HEK293 (cell line): ENCODE results near the gene BEND3.

ENCODE experiments used
- CTCF ChIA-PET: fragments of 350-600 bp; formaldehyde crosslinking; extraction: SDS; loops from one replicate; lab custom pipeline; 2021; ENCODE audit warnings: antibody characterized with exemption; lab: Yijun Ruan, JAX
- POLR2A ChIA-PET: fragments of 300-600 bp; formaldehyde crosslinking; extraction: SDS; loops from one replicate; lab custom pipeline; 2020; ENCODE audit warnings: antibody characterized with exemption, inconsistent platforms; lab: Yijun Ruan, JAX
- H3K27ac ChIP-seq: fragments of 200-500 bp; sonication (Bioruptor generic); 2 replicates; pipeline ENCODE4 v1.5.1; 2014; ENCODE audit warnings: low read depth, low read length, control low read depth, inconsistent platforms; ENCODE audit errors: extremely low read depth
- H3K36me3 ChIP-seq, 2 experiments: fragments of 200-500 bp in 1 of 2; sonication (Bioruptor generic) in 1 of 2; 1 replicate in 1 of 2; 2 replicates in 1 of 2; pipeline ENCODE4 v1.5.1; 2014 to 2017; ENCODE audit warnings: inconsistent platforms in 2 of 2, low read length in 2 of 2; ENCODE audit not compliant: control insufficient read depth in 2 of 2, insufficient read depth in 1 of 2
- H3K4me1 ChIP-seq: fragments of 200-500 bp; sonication (Bioruptor generic); 2 replicates; pipeline ENCODE4 v1.5.1; 2014; ENCODE audit warnings: mild to moderate bottlenecking, low read length, inconsistent platforms; ENCODE audit not compliant: control insufficient read depth, insufficient read depth
- H3K4me3 ChIP-seq: 2 replicates; pipeline ENCODE4 v1.5.1; 2011; ENCODE audit warnings: low read depth, mild to moderate bottlenecking, control low read depth, low read length, moderate library complexity
- H3K9me3 ChIP-seq: fragments of 200-500 bp; sonication (Bioruptor generic); 2 replicates; pipeline ENCODE4 v1.5.1; 2014; ENCODE audit warnings: low read depth, low read length, inconsistent platforms; ENCODE audit not compliant: control insufficient read depth, insufficient read depth
- EGR2 ChIP-seq: fragments of 450-650 bp; formaldehyde crosslinking; IDR thresholded peaks from 2 replicates; pipeline ENCODE4 v1.5.1; 2016; ENCODE audit warnings: low read depth, missing biosample characterization, missing genetic modification characterization
- FEZF1 ChIP-seq: fragments of 450-650 bp; formaldehyde crosslinking; IDR thresholded peaks from 2 replicates; pipeline ENCODE4 v1.5.1; 2016; ENCODE audit warnings: missing biosample characterization, missing genetic modification characterization
- GFI1B ChIP-seq: fragments of 450-650 bp; formaldehyde crosslinking; IDR thresholded peaks from 2 replicates; pipeline ENCODE4 v1.5.1; 2016; ENCODE audit warnings: missing biosample characterization, missing genetic modification characterization
- OSR2 ChIP-seq: fragments of 450-650 bp; formaldehyde crosslinking; IDR thresholded peaks from 2 replicates; pipeline ENCODE4 v1.5.1; 2016; ENCODE audit warnings: missing biosample characterization, missing genetic modification characterization
- SALL2 ChIP-seq: fragments of 450-650 bp; formaldehyde crosslinking; IDR thresholded peaks from 2 replicates; pipeline ENCODE4 v1.5.0; 2017; ENCODE audit warnings: missing biosample characterization, mild to moderate bottlenecking, missing genetic modification characterization, borderline replicate concordance
- SETDB1 ChIP-seq: IDR thresholded peaks from one replicate; pipeline ENCODE4 v1.6.1; 2017; ENCODE audit warnings: mild to moderate bottlenecking, low read length, moderate library complexity, mixed read lengths; ENCODE audit not compliant: insufficient read length
- YY2 ChIP-seq: fragments of 450-650 bp; formaldehyde crosslinking; IDR thresholded peaks from 2 replicates; pipeline ENCODE4 v1.5.1; 2016; ENCODE audit warnings: missing biosample characterization, missing genetic modification characterization
- ZFP41 ChIP-seq: fragments of 450-650 bp; formaldehyde crosslinking; IDR thresholded peaks from 2 replicates; pipeline ENCODE4 v1.5.1; 2016; ENCODE audit warnings: missing biosample characterization, missing genetic modification characterization, borderline replicate concordance
- ZIC2 ChIP-seq: fragments of 450-650 bp; formaldehyde crosslinking; IDR thresholded peaks from 2 replicates; pipeline ENCODE4 v1.5.1; 2016; ENCODE audit warnings: missing biosample characterization, missing genetic modification characterization
- ZNF16 ChIP-seq: fragments of 450-650 bp; formaldehyde crosslinking; IDR thresholded peaks from 2 replicates; pipeline ENCODE4 v1.5.1; 2016; ENCODE audit warnings: low read depth, missing biosample characterization, missing genetic modification characterization
- ZNF2 ChIP-seq: fragments of 450-650 bp; formaldehyde crosslinking; IDR thresholded peaks from 2 replicates; pipeline ENCODE4 v1.5.1; 2016; ENCODE audit warnings: missing biosample characterization, missing genetic modification characterization
- ZNF23 ChIP-seq: fragments of 450-650 bp; formaldehyde crosslinking; IDR thresholded peaks from 2 replicates; pipeline ENCODE4 v1.5.1; 2016; ENCODE audit warnings: missing biosample characterization, missing genetic modification characterization, borderline replicate concordance
- ZNF549 ChIP-seq: fragments of 450-650 bp; IDR thresholded peaks from 2 replicates; pipeline ENCODE4 v1.5.1; 2018; ENCODE audit warnings: missing biosample characterization, missing genetic modification characterization, mild to moderate bottlenecking, inconsistent platforms, moderate library complexity
- ZNF677 ChIP-seq: fragments of 450-650 bp; IDR thresholded peaks from 2 replicates; pipeline ENCODE4 v1.5.0; 2018; ENCODE audit warnings: missing biosample characterization, mild to moderate bottlenecking, missing genetic modification characterization, moderate library complexity
- ZNF768 ChIP-seq: fragments of 450-650 bp; formaldehyde crosslinking; IDR thresholded peaks from 2 replicates; pipeline ENCODE4 v1.5.1; 2018; ENCODE audit warnings: missing biosample characterization, mild to moderate bottlenecking, missing genetic modification characterization
- ZNF792 ChIP-seq: fragments of 450-650 bp; formaldehyde crosslinking; IDR thresholded peaks from 2 replicates; pipeline ENCODE4 v1.5.1; 2016; ENCODE audit warnings: missing biosample characterization, missing genetic modification characterization
- ZSCAN16 ChIP-seq: fragments of 450-650 bp; formaldehyde crosslinking; IDR thresholded peaks from 2 replicates; pipeline ENCODE4 v1.5.1; 2016; ENCODE audit warnings: missing biosample characterization, missing genetic modification characterization
- TF ChIP-seq, protein P1 (sequence below): fragments of 450-650 bp; formaldehyde crosslinking; IDR thresholded peaks from 2 replicates; pipeline ENCODE4 v1.5.0; 2017; ENCODE audit warnings: missing biosample characterization, missing genetic modification characterization, borderline replicate concordance
- TF ChIP-seq, protein P2 (sequence below): IDR thresholded peaks from 2 replicates; pipeline ENCODE4 v1.6.1; 2011; ENCODE audit warnings: mild to moderate bottlenecking, low read depth, low read length, borderline replicate concordance
- TF ChIP-seq, protein P3 (sequence below): sonication (generic); formaldehyde crosslinking; IDR thresholded peaks from 2 replicates; pipeline ENCODE4 v1.8.1; 2022; ENCODE audit warnings: mild to moderate bottlenecking, moderate library complexity, missing genetic modification reagents
- TF ChIP-seq, protein P4 (sequence below): fragments of 450-650 bp; formaldehyde crosslinking; IDR thresholded peaks from 2 replicates; pipeline ENCODE4 v1.5.1; 2017; ENCODE audit warnings: missing biosample characterization, missing genetic modification characterization
- TF ChIP-seq, protein P5 (sequence below): fragments of 450-650 bp; formaldehyde crosslinking; IDR thresholded peaks from 2 replicates; pipeline ENCODE4 v1.5.1; 2017; ENCODE audit warnings: missing biosample characterization, missing genetic modification characterization
- TF ChIP-seq, protein P6 (sequence below): fragments of 450-650 bp; formaldehyde crosslinking; IDR thresholded peaks from 2 replicates; pipeline ENCODE4 v1.5.1; 2016; ENCODE audit warnings: missing biosample characterization, missing genetic modification characterization

BEND3 gene

DNA sequence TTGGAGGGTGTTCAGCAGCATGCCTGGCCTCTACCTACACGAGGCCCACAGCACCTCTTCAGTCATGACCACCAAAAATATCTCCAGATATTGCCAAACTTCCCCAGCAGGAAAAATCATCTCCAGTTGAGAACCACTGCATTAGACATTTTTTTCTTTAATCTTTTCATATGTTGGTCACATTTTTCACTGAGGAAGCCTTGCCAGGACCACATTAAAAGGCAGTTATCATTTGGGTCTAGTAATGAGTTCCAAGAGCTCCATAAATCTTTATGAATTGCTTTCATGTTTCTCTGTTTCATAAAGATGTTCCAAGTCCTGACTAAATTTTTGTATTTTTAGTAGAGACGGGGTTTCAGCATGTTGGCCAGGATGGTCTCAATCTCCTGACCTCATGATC lies 58.5 kb downstream of the BEND3 start:
- no peaks in the 10 kb centered on the region for H3K4me1 ChIP-seq
- ChIA-PET POLR2A (no interaction called here), CTCF (no interaction called here)
- H3K9me3 ChIP-seq: no peaks in the 10 kb centered on the region
- no peaks in the 10 kb centered on the region for H3K36me3 ChIP-seq
- no peak overlapping the region for H3K27ac ChIP-seq
- H3K4me3 ChIP-seq: no peak overlapping the region
- TF ChIP-seq ZNF792 (tag by site-specific recombination): no peak
- TF ChIP-seq ZNF677: no peak
- TF ChIP-seq ZNF23 (tag by site-specific recombination): no peak
- TF ChIP-seq ZFP41 (tag by site-specific recombination): no peak
- TF ChIP-seq, protein P1, sequence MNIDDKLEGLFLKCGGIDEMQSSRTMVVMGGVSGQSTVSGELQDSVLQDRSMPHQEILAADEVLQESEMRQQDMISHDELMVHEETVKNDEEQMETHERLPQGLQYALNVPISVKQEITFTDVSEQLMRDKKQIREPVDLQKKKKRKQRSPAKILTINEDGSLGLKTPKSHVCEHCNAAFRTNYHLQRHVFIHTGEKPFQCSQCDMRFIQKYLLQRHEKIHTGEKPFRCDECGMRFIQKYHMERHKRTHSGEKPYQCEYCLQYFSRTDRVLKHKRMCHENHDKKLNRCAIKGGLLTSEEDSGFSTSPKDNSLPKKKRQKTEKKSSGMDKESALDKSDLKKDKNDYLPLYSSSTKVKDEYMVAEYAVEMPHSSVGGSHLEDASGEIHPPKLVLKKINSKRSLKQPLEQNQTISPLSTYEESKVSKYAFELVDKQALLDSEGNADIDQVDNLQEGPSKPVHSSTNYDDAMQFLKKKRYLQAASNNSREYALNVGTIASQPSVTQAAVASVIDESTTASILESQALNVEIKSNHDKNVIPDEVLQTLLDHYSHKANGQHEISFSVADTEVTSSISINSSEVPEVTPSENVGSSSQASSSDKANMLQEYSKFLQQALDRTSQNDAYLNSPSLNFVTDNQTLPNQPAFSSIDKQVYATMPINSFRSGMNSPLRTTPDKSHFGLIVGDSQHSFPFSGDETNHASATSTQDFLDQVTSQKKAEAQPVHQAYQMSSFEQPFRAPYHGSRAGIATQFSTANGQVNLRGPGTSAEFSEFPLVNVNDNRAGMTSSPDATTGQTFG (tag by site-specific recombination): no peak
- TF ChIP-seq, protein P2, sequence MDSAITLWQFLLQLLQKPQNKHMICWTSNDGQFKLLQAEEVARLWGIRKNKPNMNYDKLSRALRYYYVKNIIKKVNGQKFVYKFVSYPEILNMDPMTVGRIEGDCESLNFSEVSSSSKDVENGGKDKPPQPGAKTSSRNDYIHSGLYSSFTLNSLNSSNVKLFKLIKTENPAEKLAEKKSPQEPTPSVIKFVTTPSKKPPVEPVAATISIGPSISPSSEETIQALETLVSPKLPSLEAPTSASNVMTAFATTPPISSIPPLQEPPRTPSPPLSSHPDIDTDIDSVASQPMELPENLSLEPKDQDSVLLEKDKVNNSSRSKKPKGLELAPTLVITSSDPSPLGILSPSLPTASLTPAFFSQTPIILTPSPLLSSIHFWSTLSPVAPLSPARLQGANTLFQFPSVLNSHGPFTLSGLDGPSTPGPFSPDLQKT: no peak
- TF ChIP-seq EGR2: no peak

DNA sequence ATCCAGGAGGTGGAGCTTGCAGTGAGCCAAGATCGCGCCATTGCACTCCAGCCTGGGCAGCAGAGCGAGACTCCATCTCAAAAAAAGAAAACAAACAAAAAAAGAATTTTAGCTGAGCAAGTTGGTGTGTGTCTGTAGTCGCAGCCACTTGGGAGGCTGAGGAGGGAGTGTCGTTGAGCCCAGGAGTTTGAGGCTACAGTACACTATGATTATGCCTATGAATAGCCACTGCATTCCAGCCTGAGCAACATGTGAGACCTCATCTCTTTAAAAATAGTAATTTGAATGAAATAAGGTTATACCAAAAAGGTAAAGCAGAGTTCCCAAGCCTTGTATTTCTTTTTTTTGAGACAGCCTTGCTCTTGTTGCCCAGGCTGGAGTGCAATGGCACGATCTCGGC lies 67.5 kb downstream of the BEND3 start:
- POLR2A ChIA-PET: no interaction called here
- CTCF ChIA-PET: interaction anchor here (0.7 kb wide), 1 partner anchor 365 kb away, joined by 3 read pairs; no protein-coding TSS in a partner anchor
- no peak overlapping the region for H3K4me3 ChIP-seq

More for the DNA sequence above, 67.5 kb downstream of the BEND3 start:
- Histone ChIP-seq H3K9me3 (no peaks in the 10 kb centered on the region), H3K4me1 (no peaks in the 10 kb centered on the region), H3K36me3 (peaks cover 8 to 18% of the 10 kb centered on the region in 2 experiments; a peak in 2 of 3 replicates), H3K27ac (no peak overlapping the region)
- no peak for TF ChIP-seq SETDB1
- TF ChIP-seq, protein P3, sequence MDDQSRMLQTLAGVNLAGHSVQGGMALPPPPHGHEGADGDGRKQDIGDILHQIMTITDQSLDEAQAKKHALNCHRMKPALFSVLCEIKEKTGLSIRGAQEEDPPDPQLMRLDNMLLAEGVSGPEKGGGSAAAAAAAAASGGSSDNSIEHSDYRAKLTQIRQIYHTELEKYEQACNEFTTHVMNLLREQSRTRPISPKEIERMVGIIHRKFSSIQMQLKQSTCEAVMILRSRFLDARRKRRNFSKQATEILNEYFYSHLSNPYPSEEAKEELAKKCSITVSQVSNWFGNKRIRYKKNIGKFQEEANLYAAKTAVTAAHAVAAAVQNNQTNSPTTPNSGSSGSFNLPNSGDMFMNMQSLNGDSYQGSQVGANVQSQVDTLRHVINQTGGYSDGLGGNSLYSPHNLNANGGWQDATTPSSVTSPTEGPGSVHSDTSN (CRISPR knock-in tag): no peak
- TF ChIP-seq EGR2: no peak
- no peak for TF ChIP-seq ZNF2 (tag by site-specific recombination)
- TF ChIP-seq, protein P4, sequence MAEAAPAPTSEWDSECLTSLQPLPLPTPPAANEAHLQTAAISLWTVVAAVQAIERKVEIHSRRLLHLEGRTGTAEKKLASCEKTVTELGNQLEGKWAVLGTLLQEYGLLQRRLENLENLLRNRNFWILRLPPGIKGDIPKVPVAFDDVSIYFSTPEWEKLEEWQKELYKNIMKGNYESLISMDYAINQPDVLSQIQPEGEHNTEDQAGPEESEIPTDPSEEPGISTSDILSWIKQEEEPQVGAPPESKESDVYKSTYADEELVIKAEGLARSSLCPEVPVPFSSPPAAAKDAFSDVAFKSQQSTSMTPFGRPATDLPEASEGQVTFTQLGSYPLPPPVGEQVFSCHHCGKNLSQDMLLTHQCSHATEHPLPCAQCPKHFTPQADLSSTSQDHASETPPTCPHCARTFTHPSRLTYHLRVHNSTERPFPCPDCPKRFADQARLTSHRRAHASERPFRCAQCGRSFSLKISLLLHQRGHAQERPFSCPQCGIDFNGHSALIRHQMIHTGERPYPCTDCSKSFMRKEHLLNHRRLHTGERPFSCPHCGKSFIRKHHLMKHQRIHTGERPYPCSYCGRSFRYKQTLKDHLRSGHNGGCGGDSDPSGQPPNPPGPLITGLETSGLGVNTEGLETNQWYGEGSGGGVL (tag by site-specific recombination): no peak
- TF ChIP-seq FEZF1 (tag by site-specific recombination): no peak
- no peak for TF ChIP-seq ZSCAN16 (tag by site-specific recombination)
- no peak for TF ChIP-seq OSR2 (tag by site-specific recombination)
- no peak for TF ChIP-seq YY2
- TF ChIP-seq ZIC2 (tag by site-specific recombination): no peak
- no peak for TF ChIP-seq GFI1B (tag by site-specific recombination)
- TF ChIP-seq, protein P5, sequence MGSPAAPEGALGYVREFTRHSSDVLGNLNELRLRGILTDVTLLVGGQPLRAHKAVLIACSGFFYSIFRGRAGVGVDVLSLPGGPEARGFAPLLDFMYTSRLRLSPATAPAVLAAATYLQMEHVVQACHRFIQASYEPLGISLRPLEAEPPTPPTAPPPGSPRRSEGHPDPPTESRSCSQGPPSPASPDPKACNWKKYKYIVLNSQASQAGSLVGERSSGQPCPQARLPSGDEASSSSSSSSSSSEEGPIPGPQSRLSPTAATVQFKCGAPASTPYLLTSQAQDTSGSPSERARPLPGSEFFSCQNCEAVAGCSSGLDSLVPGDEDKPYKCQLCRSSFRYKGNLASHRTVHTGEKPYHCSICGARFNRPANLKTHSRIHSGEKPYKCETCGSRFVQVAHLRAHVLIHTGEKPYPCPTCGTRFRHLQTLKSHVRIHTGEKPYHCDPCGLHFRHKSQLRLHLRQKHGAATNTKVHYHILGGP (tag by site-specific recombination): no peak
- no peak for TF ChIP-seq SALL2 (tag by site-specific recombination)
- no peak for TF ChIP-seq ZNF768 (tag by site-specific recombination)
- TF ChIP-seq ZNF549 (tag by site-specific recombination): no peak
- TF ChIP-seq, protein P6, sequence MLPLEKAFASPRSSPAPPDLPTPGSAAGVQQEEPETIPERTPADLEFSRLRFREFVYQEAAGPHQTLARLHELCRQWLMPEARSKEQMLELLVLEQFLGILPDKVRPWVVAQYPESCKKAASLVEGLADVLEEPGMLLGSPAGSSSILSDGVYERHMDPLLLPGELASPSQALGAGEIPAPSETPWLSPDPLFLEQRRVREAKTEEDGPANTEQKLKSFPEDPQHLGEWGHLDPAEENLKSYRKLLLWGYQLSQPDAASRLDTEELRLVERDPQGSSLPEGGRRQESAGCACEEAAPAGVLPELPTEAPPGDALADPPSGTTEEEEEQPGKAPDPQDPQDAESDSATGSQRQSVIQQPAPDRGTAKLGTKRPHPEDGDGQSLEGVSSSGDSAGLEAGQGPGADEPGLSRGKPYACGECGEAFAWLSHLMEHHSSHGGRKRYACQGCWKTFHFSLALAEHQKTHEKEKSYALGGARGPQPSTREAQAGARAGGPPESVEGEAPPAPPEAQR (tag by site-specific recombination): no peak
- no peak for TF ChIP-seq ZNF16 (tag by site-specific recombination)
